WI38 (cell line): Measurements from ENCODE around the gene SH2D2A.

Experiments used
- H3K4me3 ChIP-seq: 2 replicates; pipeline ENCODE4 v1.5.1; 2011; ENCODE audit warnings: low read depth, mild to moderate bottlenecking, control low read depth, low read length
- TF ChIP-seq, protein P1 (sequence below): IDR thresholded peaks from 2 replicates; pipeline ENCODE4 v1.5.1; 2012; ENCODE audit warnings: low read depth, mild to moderate bottlenecking, control low read depth, low read length

Gene SH2D2A

DNA sequence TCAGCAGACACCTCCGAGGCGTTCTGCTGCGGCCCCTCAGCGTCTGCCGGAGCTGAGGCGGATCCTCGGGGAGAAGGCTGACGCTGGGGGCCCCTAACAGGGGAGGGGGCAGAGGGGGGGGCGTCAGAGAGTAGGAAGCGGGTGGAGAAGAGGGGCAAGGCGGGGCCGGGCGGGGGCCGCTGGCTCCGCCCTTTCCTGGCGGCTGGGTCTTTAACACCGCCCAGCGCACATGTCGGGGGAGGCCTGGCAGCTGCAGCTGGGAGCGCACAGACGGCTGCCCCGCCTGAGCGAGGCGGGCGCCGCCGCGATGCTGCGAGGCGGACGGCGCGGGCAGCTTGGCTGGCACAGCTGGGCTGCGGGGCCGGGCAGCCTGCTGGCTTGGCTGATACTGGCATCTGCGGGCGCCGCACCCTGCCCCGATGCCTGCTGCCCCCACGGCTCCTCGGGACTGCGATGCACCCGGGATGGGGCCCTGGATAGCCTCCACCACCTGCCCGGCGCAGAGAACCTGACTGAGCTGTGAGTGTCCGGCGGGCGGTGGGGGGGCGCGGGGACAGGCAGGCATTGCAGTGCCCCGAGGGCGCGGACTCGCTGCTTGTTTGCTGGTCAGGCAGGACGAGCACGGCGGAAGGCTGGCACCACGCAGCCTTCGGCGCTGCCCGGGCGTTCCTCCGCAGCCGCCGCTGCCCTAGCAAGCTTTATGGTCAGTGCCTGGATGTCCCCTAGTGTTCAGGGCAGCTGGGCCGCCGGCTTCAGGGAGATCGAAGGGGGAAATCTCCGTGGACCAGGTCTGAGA is 44.2 kb upstream of the SH2D2A start, which contains the start of gene NTRK1:
Gene NTRK1, plus strand, starts transcription at position 238 of the 796 bp plus-strand sequence. Its CDS starts 70 bp downstream, at position 308.
- TF ChIP-seq, protein P1, sequence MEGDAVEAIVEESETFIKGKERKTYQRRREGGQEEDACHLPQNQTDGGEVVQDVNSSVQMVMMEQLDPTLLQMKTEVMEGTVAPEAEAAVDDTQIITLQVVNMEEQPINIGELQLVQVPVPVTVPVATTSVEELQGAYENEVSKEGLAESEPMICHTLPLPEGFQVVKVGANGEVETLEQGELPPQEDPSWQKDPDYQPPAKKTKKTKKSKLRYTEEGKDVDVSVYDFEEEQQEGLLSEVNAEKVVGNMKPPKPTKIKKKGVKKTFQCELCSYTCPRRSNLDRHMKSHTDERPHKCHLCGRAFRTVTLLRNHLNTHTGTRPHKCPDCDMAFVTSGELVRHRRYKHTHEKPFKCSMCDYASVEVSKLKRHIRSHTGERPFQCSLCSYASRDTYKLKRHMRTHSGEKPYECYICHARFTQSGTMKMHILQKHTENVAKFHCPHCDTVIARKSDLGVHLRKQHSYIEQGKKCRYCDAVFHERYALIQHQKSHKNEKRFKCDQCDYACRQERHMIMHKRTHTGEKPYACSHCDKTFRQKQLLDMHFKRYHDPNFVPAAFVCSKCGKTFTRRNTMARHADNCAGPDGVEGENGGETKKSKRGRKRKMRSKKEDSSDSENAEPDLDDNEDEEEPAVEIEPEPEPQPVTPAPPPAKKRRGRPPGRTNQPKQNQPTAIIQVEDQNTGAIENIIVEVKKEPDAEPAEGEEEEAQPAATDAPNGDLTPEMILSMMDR: no peak

DNA sequence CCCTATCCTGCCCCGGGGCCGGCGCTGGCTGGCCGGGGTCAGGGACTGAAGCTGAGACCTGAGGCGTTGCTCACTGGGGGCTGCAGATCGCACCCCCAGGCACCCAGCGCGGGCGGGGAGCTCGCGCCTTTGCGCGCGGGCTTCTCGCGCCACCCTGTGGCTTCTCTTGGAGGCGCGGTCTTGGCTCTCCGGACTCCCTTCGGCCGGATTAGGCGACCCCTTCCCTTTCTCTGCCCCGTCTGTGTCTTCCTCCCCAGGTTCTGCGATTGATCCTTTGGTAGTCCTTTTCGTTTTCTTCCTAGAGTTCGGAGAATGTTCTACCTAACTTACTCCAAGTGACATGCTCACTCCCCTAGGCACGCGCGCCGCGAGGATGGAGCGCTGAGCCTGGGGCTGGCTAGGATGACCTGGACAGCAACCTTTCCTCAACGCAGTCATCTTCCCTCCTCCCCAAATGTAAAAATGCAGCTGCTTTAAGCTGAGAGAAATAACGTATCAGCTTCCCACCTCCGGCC is 43.5 kb upstream of the SH2D2A start:
- TF ChIP-seq, protein P1: peak; percentile 79
- peak overlapping the region; percentile 43 for H3K4me3 ChIP-seq

More for the DNA sequence above, 44.2 kb upstream of the SH2D2A start, which contains the start of gene NTRK1:
- H3K4me3 ChIP-seq: peak within 1 kb of the TSS; percentile 43

DNA sequence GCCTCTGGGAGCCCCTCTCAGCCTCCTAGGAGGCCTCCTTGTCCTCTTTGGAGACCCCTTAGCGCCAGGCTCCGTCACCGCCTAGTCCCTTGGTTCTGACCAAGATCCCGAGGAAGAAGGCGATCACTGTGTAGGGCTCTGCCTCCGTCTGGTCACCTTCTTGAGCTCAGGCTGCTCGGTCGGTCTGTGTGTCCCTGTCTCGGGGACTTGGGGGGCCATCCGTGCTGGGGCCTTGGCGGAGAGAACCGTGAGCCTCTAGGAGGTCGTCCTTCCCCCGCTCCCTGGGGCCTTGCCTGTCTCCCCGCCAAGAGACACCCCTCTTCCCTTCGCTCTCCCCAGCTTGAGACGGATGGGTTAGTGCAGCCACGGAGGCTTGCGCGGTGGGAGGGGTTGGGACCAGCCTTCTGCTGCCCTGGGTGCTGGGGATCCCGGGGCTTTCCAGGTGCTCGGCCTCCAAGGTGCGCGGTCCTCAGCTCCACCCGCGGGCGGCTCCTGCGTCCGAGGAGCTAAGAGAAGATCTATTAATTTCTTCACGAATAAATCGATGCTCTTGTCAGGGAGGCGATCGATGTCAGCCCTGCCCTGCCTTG is 43.0 kb upstream of the SH2D2A start:
- TF ChIP-seq, protein P1: no peak
- peak overlapping the region; percentile 43 for H3K4me3 ChIP-seq

DNA sequence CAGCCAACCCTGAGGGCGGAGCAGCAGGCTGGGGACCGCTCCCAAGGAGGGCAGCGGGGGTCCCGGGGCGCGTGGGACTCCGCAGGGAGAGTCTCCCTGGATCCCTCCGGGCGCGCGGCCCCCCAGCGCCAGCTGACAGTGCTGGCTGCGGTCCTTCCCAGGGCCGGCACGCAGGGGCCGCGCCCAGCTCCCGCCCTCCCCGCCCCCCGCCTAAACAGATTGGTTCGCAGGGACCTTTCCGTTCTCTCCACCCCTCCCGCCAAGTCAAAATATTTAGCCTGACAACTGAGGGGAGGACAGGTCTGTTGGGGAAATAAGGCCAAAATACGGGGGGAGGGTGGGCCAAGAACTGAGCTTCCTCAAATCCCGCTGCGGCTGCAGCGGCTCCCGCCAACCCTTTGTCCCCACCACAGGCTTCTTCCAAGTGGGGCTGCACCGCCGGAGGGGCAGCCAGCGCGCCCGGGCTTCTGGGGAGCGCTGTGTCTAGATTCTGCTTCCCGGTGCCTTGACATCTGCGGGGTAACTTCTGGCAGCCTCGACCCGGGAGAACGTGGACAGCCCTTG is 42.4 kb upstream of the SH2D2A start, which contains the start of gene INSRR:
Gene INSRR, minus strand, starts transcription at position 159 of the 564 bp plus-strand sequence. CDS start 496 bp downstream, outside the sequence.
- peak within 1 kb of the TSS; percentile 43 for H3K4me3 ChIP-seq
- TF ChIP-seq, protein P1: no peak

DNA sequence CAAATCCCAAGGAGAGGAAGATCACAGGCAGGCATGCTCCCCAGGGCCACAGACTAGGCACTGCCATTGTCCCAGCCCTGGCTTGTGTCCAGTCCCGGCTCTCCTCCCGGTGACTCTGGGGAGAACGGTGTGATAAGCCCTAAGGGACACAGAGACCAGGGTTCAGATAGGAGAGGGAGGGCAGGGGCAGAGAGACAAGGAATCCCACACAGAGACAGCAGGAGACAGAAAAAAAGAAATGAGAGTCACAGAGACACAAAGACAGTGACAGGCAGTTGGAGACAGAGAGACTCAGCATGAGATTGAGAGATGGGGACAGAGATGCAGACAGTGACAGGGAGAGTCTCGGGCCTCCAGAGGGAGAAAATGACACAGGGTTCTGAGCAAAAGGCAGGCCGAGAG is 41.9 kb upstream of the SH2D2A start:
- TF ChIP-seq, protein P1: no peak
- no peak overlapping the region for H3K4me3 ChIP-seq

DNA sequence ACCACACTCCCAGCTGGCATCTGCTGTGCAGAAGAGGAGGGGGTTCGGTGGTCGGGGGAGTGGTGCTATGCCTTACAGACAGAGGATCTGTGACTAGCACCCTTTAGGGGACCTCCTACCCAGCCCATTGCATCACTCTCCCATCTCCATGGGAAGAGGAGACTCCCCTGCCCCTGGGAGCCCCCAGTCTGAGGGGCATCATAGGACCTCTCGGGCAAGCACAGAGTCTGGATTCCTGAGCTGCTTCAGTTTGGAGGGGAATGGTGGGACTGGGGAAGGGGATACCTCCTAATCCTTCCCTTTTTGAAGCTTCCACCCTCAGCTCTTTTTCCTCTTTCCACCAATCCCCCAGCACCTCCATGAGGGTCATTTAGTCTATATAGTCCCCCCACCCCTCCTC is 40.9 kb upstream of the SH2D2A start:
- TF ChIP-seq, protein P1: no peak
- H3K4me3 ChIP-seq: no peak overlapping the region
